Measurements from ENCODE around the gene TMEM106C.

GRCh38 chr12:47981496-47982260 is 18.3 kb downstream of the TMEM106C start:
- no peak for TF ChIP-seq POLR2A (IDR thresholded peaks at IDR 0.05)
- TF ChIP-seq CTCF (IDR thresholded peaks at IDR 0.05) = no peak
